ENCODE results near the gene BMP4. TPM values are rescaled to one million over a fixed set of nuclear protein-coding genes. Genes with fewer than 3 reads are reported as not detected.
A peak's percentile ranks its signal among the peaks of the same experiment; 100 is the strongest.

The BMP4 gene
- total RNA-seq, 1 donor from 2014 or later, result 34.2 TPM

DNA sequence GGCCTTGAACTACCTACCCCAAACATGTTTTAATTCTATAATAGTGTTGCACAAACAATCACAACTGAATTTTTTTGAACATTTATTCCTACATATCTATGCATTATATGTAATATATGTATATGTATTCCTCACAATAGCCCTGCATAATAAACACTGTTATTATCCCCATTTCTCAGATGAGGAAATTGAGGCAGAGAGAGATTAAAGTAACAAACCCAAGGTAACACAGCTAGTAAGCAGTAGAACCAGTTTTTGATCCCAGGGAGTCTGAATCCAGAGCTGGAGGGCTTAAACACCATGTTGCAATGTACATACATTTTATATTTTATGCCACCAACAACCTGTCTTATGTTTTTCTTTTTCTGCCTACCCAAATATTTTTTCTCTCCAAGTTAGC is 26.5 kb upstream of the BMP4 start:
- no peak for DNase-seq (ENCODE audit: low spot score in 2 of 2, unreplicated experiment in 2 of 2)
- TF ChIP-seq, protein P1, sequence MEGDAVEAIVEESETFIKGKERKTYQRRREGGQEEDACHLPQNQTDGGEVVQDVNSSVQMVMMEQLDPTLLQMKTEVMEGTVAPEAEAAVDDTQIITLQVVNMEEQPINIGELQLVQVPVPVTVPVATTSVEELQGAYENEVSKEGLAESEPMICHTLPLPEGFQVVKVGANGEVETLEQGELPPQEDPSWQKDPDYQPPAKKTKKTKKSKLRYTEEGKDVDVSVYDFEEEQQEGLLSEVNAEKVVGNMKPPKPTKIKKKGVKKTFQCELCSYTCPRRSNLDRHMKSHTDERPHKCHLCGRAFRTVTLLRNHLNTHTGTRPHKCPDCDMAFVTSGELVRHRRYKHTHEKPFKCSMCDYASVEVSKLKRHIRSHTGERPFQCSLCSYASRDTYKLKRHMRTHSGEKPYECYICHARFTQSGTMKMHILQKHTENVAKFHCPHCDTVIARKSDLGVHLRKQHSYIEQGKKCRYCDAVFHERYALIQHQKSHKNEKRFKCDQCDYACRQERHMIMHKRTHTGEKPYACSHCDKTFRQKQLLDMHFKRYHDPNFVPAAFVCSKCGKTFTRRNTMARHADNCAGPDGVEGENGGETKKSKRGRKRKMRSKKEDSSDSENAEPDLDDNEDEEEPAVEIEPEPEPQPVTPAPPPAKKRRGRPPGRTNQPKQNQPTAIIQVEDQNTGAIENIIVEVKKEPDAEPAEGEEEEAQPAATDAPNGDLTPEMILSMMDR (IDR thresholded peaks at IDR 0.05; ENCODE audit: unreplicated experiment), result no peak
- Mint-ChIP-seq H3K36me3 (peaks cover 23% of the 10 kb centered on the region), H3K9me3 (peaks cover 40% of the 10 kb centered on the region), H3K4me3 (no peak overlapping the region), H3K27me3 (ENCODE audit: low read depth) (no peaks in the 10 kb centered on the region), H3K27ac (no peak overlapping the region), H3K4me1 (peaks cover 8% of the 10 kb centered on the region)

- no peak for DNase-seq (ENCODE audit: low spot score in 2 of 2, unreplicated experiment in 2 of 2)
- TF ChIP-seq, protein P1 (IDR thresholded peaks at IDR 0.05; ENCODE audit: unreplicated experiment), result no peak
- Mint-ChIP-seq H3K36me3 (peaks cover 21% of the 10 kb centered on the region), H3K27ac (no peak overlapping the region), H3K9me3 (peaks cover 34% of the 10 kb centered on the region), H3K27me3 (ENCODE audit: low read depth) (no peaks in the 10 kb centered on the region), H3K4me1 (peaks cover 9% of the 10 kb centered on the region), H3K4me3 (no peak overlapping the region)
Observed at GRCh38 chr14:53982546-53982945, 25.9 kb upstream of the BMP4 start.

DNA sequence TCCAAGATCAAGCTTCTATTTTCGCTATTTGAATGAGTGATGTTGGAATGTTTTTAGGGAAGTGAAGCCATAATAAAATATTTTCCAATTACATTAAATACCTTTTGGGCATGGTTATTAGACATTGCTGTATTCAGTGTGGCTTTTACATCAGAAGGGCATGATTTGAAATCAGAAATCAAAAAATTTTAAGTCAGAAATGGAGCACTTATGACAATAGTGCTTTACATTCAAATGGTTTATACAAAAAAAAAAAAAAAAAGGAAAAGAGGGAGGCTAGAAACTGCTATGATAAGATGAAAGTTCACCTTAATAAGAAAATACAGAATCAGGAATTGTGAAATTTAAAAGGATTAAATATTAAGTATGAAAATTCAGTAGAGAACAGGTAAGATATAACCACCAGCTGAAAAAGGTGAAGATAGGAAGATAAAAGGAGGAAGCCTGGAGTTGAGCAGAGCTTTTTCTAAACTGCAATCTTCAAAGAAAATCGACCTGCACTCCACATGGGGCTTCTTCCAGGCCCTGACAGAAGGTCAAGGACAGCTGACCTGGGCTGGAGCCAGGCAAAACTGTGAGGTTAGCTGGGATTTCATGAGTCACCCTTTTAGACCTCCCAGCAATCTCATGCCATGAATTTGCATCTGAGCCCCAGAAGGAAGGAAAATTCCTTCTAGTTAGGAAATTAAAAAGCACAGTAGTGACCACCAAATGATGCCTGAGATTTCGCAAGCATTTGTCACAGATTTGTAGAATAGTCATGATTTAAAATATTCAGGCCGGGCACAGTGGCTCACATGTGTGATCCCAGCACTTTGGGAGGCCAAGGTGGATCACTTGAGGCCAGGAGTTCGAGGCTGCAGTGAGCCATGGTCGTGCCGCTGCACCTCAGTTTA is 23.4 kb upstream of the BMP4 start:
- TF ChIP-seq, protein P1 (IDR thresholded peaks at IDR 0.05; ENCODE audit: unreplicated experiment), result no peak
- peaks cover 9% of the 10 kb centered on the region for H3K36me3 Mint-ChIP-seq
- peaks cover 18% of the 10 kb centered on the region for H3K4me1 Mint-ChIP-seq
- no peaks in the 10 kb centered on the region for H3K27me3 Mint-ChIP-seq (ENCODE audit: low read depth)
- DNase-seq (ENCODE audit: low spot score in 2 of 2, unreplicated experiment in 2 of 2), result no peak
- H3K27ac Mint-ChIP-seq, result peak overlapping the region; percentile 21
- H3K4me3 Mint-ChIP-seq, result no peak overlapping the region
- peaks cover 15% of the 10 kb centered on the region for H3K9me3 Mint-ChIP-seq

DNA sequence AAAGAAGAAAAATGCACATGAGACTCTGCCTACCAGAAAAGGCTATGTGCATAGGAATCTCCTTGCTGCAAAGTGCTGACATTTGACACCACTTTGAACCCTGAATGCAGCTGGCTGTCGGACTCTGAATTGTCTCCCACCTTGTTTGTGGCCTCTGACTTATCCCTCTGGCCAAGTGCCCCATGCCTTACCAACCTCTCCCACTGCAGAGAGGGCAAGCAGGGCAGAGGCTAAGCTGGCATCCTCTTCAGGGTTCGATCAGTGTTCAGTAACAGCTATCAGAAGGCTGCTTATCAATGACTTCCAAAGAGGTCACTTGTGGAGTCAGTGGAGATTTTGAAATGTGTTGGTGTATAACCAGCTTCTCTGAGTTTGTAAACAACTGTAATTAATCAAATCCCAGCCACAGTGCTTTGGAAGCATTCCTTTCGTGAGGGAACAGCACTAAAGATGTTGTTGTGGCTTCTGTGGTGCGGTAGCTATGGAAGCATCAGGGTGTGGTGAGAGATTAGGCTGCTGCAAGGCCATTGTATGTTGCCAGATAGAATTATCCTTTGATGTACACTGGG is 22.6 kb upstream of the BMP4 start:
- Mint-ChIP-seq H3K36me3 (peaks cover 1% of the 10 kb centered on the region), H3K4me3 (no peak overlapping the region), H3K27me3 (ENCODE audit: low read depth) (no peaks in the 10 kb centered on the region), H3K27ac (no peak overlapping the region), H3K4me1 (peaks cover 18% of the 10 kb centered on the region), H3K9me3 (peaks cover 8% of the 10 kb centered on the region)
- TF ChIP-seq, protein P1 (IDR thresholded peaks at IDR 0.05; ENCODE audit: unreplicated experiment), result no peak
- no peak for DNase-seq (ENCODE audit: low spot score in 2 of 2, unreplicated experiment in 2 of 2)

DNA sequence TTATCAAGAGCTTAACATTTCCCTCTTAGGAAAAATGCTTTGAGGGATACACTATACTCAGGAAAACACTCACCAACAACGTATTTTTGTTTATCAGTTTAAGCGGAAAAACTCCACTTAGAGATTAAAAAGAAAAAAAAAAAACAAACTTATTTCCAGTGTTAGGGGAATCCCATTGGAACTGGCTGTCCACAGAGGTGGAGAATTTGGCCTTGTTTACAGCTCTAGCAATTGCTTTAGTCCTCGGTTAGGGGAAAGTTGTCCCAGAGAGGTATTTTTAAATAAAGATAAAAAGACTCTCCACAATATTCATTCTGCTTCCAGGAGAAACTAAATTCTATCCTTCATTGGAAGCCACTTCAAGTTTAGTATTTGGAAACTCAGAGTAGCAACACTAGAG is 21.6 kb upstream of the BMP4 start:
- DNase-seq (ENCODE audit: low spot score in 2 of 2, unreplicated experiment in 2 of 2), result no peak
- Mint-ChIP-seq H3K9me3 (peaks cover under 1% of the 10 kb centered on the region), H3K4me1 (peaks cover 18% of the 10 kb centered on the region), H3K4me3 (no peak overlapping the region), H3K27ac (no peak overlapping the region), H3K27me3 (ENCODE audit: low read depth) (no peaks in the 10 kb centered on the region), H3K36me3 (no peaks in the 10 kb centered on the region)
- TF ChIP-seq, protein P1 (IDR thresholded peaks at IDR 0.05; ENCODE audit: unreplicated experiment), result no peak
